ENCODE data around the gene DUSP1.

Gene DUSP1

GRCh38 chr5:172763120-172763464, 7.9 kb downstream of the DUSP1 start:
- TF ChIP-seq SUZ12 (IDR thresholded peaks at IDR 0.05; ENCODE audit: extremely low read depth, insufficient read depth, insufficient read length) (no peak), YY1 (IDR thresholded peaks at IDR 0.05; ENCODE audit: insufficient read depth, insufficient read length) (no peak), ZNF274 (IDR thresholded peaks at IDR 0.05; ENCODE audit: low read depth, low read length) (no peak)
- DNase-seq (ENCODE audit: low read depth, low spot score): no peak
- Histone ChIP-seq H3K27me3 (ENCODE audit: insufficient read depth, insufficient read length) (no peaks in the 10 kb centered on the region), H3K4me3 (ENCODE audit: insufficient read length, low read depth) (no peak overlapping the region), H3K9me3 (ENCODE audit: insufficient read depth, low read length) (no peaks in the 10 kb centered on the region), H3K4me1 (ENCODE audit: insufficient read depth, insufficient read length) (peaks cover 6% of the 10 kb centered on the region), H3K36me3 (ENCODE audit: insufficient read depth, insufficient read length, low read length) (peaks cover 12% of the 10 kb centered on the region), H3K9ac (ENCODE audit: insufficient read length, low read depth) (no peak overlapping the region)

- Histone ChIP-seq H3K9me3 (ENCODE audit: insufficient read depth, low read length) (no peaks in the 10 kb centered on the region), H3K9ac (ENCODE audit: insufficient read length, low read depth) (no peak overlapping the region), H3K36me3 (ENCODE audit: insufficient read depth, insufficient read length, low read length) (peaks cover 6% of the 10 kb centered on the region), H3K4me3 (ENCODE audit: insufficient read length, low read depth) (no peak overlapping the region), H3K4me1 (ENCODE audit: insufficient read depth, insufficient read length) (peaks cover 9% of the 10 kb centered on the region), H3K27me3 (ENCODE audit: insufficient read depth, insufficient read length) (no peaks in the 10 kb centered on the region)
- no peak for DNase-seq (ENCODE audit: low read depth, low spot score)
- TF ChIP-seq YY1 (IDR thresholded peaks at IDR 0.05; ENCODE audit: insufficient read depth, insufficient read length) (no peak), SUZ12 (IDR thresholded peaks at IDR 0.05; ENCODE audit: extremely low read depth, insufficient read depth, insufficient read length) (no peak), ZNF274 (IDR thresholded peaks at IDR 0.05; ENCODE audit: low read depth, low read length) (no peak)
Observed at GRCh38 chr5:172762214-172763119, 8.5 kb downstream of the DUSP1 start.

- Histone ChIP-seq H3K9ac (ENCODE audit: insufficient read length, low read depth) (no peak overlapping the region), H3K36me3 (ENCODE audit: insufficient read depth, insufficient read length, low read length) (no peaks in the 10 kb centered on the region), H3K4me1 (ENCODE audit: insufficient read depth, insufficient read length) (peaks cover 8% of the 10 kb centered on the region), H3K4me3 (ENCODE audit: insufficient read length, low read depth) (no peak overlapping the region), H3K27me3 (ENCODE audit: insufficient read depth, insufficient read length) (no peaks in the 10 kb centered on the region), H3K9me3 (ENCODE audit: insufficient read depth, low read length) (no peaks in the 10 kb centered on the region)
- DNase-seq (ENCODE audit: low read depth, low spot score): no peak
- TF ChIP-seq ZNF274 (IDR thresholded peaks at IDR 0.05; ENCODE audit: low read depth, low read length): no peak
- no peak for TF ChIP-seq YY1 (IDR thresholded peaks at IDR 0.05; ENCODE audit: insufficient read depth, insufficient read length)
- TF ChIP-seq SUZ12 (IDR thresholded peaks at IDR 0.05; ENCODE audit: extremely low read depth, insufficient read depth, insufficient read length): no peak
Observed at GRCh38 chr5:172760959-172761358, 10.0 kb downstream of the DUSP1 start.

- no peak for DNase-seq (ENCODE audit: low read depth, low spot score)
- Histone ChIP-seq H3K9ac (ENCODE audit: insufficient read length, low read depth) (no peak overlapping the region), H3K27me3 (ENCODE audit: insufficient read depth, insufficient read length) (no peaks in the 10 kb centered on the region), H3K9me3 (ENCODE audit: insufficient read depth, low read length) (no peaks in the 10 kb centered on the region), H3K36me3 (ENCODE audit: insufficient read depth, insufficient read length, low read length) (no peaks in the 10 kb centered on the region), H3K4me3 (ENCODE audit: insufficient read length, low read depth) (no peak overlapping the region), H3K4me1 (ENCODE audit: insufficient read depth, insufficient read length) (peaks cover 5% of the 10 kb centered on the region)
- TF ChIP-seq ZNF274 (IDR thresholded peaks at IDR 0.05; ENCODE audit: low read depth, low read length): no peak
- TF ChIP-seq YY1 (IDR thresholded peaks at IDR 0.05; ENCODE audit: insufficient read depth, insufficient read length): no peak
- no peak for TF ChIP-seq SUZ12 (IDR thresholded peaks at IDR 0.05; ENCODE audit: extremely low read depth, insufficient read depth, insufficient read length)
Observed at GRCh38 chr5:172760136-172760535, 10.9 kb downstream of the DUSP1 start.

- no peak for DNase-seq (ENCODE audit: low read depth, low spot score)
- H3K27me3 ChIP-seq (ENCODE audit: insufficient read depth, insufficient read length): no peaks in the 10 kb centered on the region
- no peaks in the 10 kb centered on the region for H3K9me3 ChIP-seq (ENCODE audit: insufficient read depth, low read length)
- H3K4me1 ChIP-seq (ENCODE audit: insufficient read depth, insufficient read length): peaks cover 3% of the 10 kb centered on the region
- TF ChIP-seq SUZ12 (IDR thresholded peaks at IDR 0.05; ENCODE audit: extremely low read depth, insufficient read depth, insufficient read length) (no peak), YY1 (IDR thresholded peaks at IDR 0.05; ENCODE audit: insufficient read depth, insufficient read length) (no peak), ZNF274 (IDR thresholded peaks at IDR 0.05; ENCODE audit: low read depth, low read length) (no peak)
- H3K4me3 ChIP-seq (ENCODE audit: insufficient read length, low read depth): no peak overlapping the region
- H3K36me3 ChIP-seq (ENCODE audit: insufficient read depth, insufficient read length, low read length): no peaks in the 10 kb centered on the region
- H3K9ac ChIP-seq (ENCODE audit: insufficient read length, low read depth): no peak overlapping the region
Observed at GRCh38 chr5:172758834-172759149, 12.2 kb downstream of the DUSP1 start.

GRCh38 chr5:172758077-172758833, 12.7 kb downstream of the DUSP1 start:
- no peak overlapping the region for H3K9ac ChIP-seq (ENCODE audit: insufficient read length, low read depth)
- TF ChIP-seq SUZ12 (IDR thresholded peaks at IDR 0.05; ENCODE audit: extremely low read depth, insufficient read depth, insufficient read length) (no peak), ZNF274 (IDR thresholded peaks at IDR 0.05; ENCODE audit: low read depth, low read length) (no peak), YY1 (IDR thresholded peaks at IDR 0.05; ENCODE audit: insufficient read depth, insufficient read length) (no peak)

GRCh38 chr5:172757394-172758010, 13.5 kb downstream of the DUSP1 start:
- no peaks in the 10 kb centered on the region for H3K36me3 ChIP-seq (ENCODE audit: insufficient read depth, insufficient read length, low read length)
- no peaks in the 10 kb centered on the region for H3K9me3 ChIP-seq (ENCODE audit: insufficient read depth, low read length)
- H3K4me1 ChIP-seq (ENCODE audit: insufficient read depth, insufficient read length): peaks cover 3% of the 10 kb centered on the region
- TF ChIP-seq YY1 (IDR thresholded peaks at IDR 0.05; ENCODE audit: insufficient read depth, insufficient read length) (no peak), ZNF274 (IDR thresholded peaks at IDR 0.05; ENCODE audit: low read depth, low read length) (no peak), SUZ12 (IDR thresholded peaks at IDR 0.05; ENCODE audit: extremely low read depth, insufficient read depth, insufficient read length) (no peak)
- no peak overlapping the region for H3K9ac ChIP-seq (ENCODE audit: insufficient read length, low read depth)
- H3K27me3 ChIP-seq (ENCODE audit: insufficient read depth, insufficient read length): no peaks in the 10 kb centered on the region
- no peak overlapping the region for H3K4me3 ChIP-seq (ENCODE audit: insufficient read length, low read depth)
- no peak for DNase-seq (ENCODE audit: low read depth, low spot score)

More at GRCh38 chr5:172758077-172758833, 12.7 kb downstream of the DUSP1 start:
- Histone ChIP-seq H3K9me3 (ENCODE audit: insufficient read depth, low read length) (no peaks in the 10 kb centered on the region), H3K4me1 (ENCODE audit: insufficient read depth, insufficient read length) (peaks cover 3% of the 10 kb centered on the region), H3K36me3 (ENCODE audit: insufficient read depth, insufficient read length, low read length) (no peaks in the 10 kb centered on the region), H3K4me3 (ENCODE audit: insufficient read length, low read depth) (no peak overlapping the region), H3K27me3 (ENCODE audit: insufficient read depth, insufficient read length) (no peaks in the 10 kb centered on the region)
- DNase-seq (ENCODE audit: low read depth, low spot score): no peak

Data from NT2/D1 (cell line).